ENCODE data around the gene TIA1.

GRCh38 chr2:70248181-70248847 is at the start of gene TIA1:
- no peak for TF ChIP-seq CTCF (IDR thresholded peaks at IDR 0.05; ENCODE audit: poor library complexity, severe bottlenecking)
- TF ChIP-seq RAD21 (conservative IDR thresholded peaks at IDR 0.05): no peak
- no peak for TF ChIP-seq EZH2 (IDR thresholded peaks at IDR 0.05; ENCODE audit: borderline replicate concordance, insufficient read depth, low read length, poor library complexity, severe bottlenecking)
- TF ChIP-seq TAF1 (IDR thresholded peaks at IDR 0.05; ENCODE audit: low read depth): peak; percentile 97
